Stimulated activated CD4-positive, alpha-beta T cell treated with anti-CD3 and anti-CD28 coated beads, Interleukin-2, amount 100 ng/mL, for 48 hours (primary cell): ENCODE results near the gene LRRC17.
"Not testable (repeated sequence)": the region's sequence is repeated elsewhere in the genome, so short reads cannot be mapped to it uniquely, and the experiment has no call there.

ENCODE experiments used
- DNase-seq, 2 donors: peaks; one replicate each; pipeline ENCODE4 v3.0.0-alpha.2; 2020

LRRC17 gene

GRCh38 chr7:102897856-102898531, 14.8 kb upstream of the LRRC17 start:
- no peak for DNase-seq

- DNase-seq = no peak
Measured at GRCh38 chr7:102898532-102898859, 14.3 kb upstream of the LRRC17 start.

GRCh38 chr7:102902052-102902451, 10.7 kb upstream of the LRRC17 start:
- DNase-seq = not testable (repeated sequence)

GRCh38 chr7:102903576-102903975, 9.2 kb upstream of the LRRC17 start:
- DNase-seq = not testable (repeated sequence)

- DNase-seq = no peak
Measured at GRCh38 chr7:102908676-102909075, 4.1 kb upstream of the LRRC17 start.

- DNase-seq = no peak
Measured at GRCh38 chr7:102913826-102914225, 1.0 kb downstream of the LRRC17 start.

- no peak for DNase-seq
Measured at GRCh38 chr7:102914585-102914984, 1.8 kb downstream of the LRRC17 start.

- no peak for DNase-seq
Measured at GRCh38 chr7:102916426-102916825, 3.6 kb downstream of the LRRC17 start.

GRCh38 chr7:102916881-102917280, 4.1 kb downstream of the LRRC17 start:
- DNase-seq = no peak

- DNase-seq = no peak
Measured at GRCh38 chr7:102917436-102918353, 4.9 kb downstream of the LRRC17 start.

GRCh38 chr7:102918845-102919244, 6.0 kb downstream of the LRRC17 start:
- no peak for DNase-seq

GRCh38 chr7:102925976-102926782, 13.4 kb downstream of the LRRC17 start:
- DNase-seq = no peak

GRCh38 chr7:102926783-102927140, 14.0 kb downstream of the LRRC17 start:
- no peak for DNase-seq

- no peak for DNase-seq
Measured at GRCh38 chr7:102927312-102927933, 14.6 kb downstream of the LRRC17 start.

GRCh38 chr7:102931757-102932156, 19.0 kb downstream of the LRRC17 start:
- no peak for DNase-seq

- DNase-seq = no peak
Measured at GRCh38 chr7:102933763-102934162, 21.0 kb downstream of the LRRC17 start.

- no peak for DNase-seq
Measured at GRCh38 chr7:102934239-102934638, 21.4 kb downstream of the LRRC17 start.

GRCh38 chr7:102934701-102935100, 21.9 kb downstream of the LRRC17 start:
- DNase-seq = no peak

GRCh38 chr7:102935450-102936115, 22.8 kb downstream of the LRRC17 start:
- no peak for DNase-seq

GRCh38 chr7:102938679-102939078, 25.9 kb downstream of the LRRC17 start:
- DNase-seq = no peak

- DNase-seq = no peak
Measured at GRCh38 chr7:102942181-102942866, 29.5 kb downstream of the LRRC17 start.

GRCh38 chr7:102942868-102943267, 30.1 kb downstream of the LRRC17 start:
- no peak for DNase-seq
